Liver (tissue), 9 donors: ENCODE results near the gene TBC1D22B. TPM values are rescaled to one million over a fixed set of nuclear protein-coding genes. Genes with fewer than 3 reads are reported as not detected.

Source experiments
- DNase-seq: peaks from one replicate; pipeline ENCODE4 v3.0.0-alpha.2; 2017; ENCODE audit warnings: low spot score
- H3K27ac ChIP-seq, 2 donors: one replicate each; pipeline ENCODE4 v1.7.0; 2013; ENCODE audit warnings: inconsistent platforms in 2 of 2, low read length in 2 of 2, control low read depth in 1 of 2, low read depth in 1 of 2, mild to moderate bottlenecking in 1 of 2
- H3K27me3 ChIP-seq, 4 donors: one replicate each; pipeline versions ENCODE4 v1.6.1 to v1.7.0; 2013; ENCODE audit warnings: low read length in 3 of 4, inconsistent platforms in 1 of 4, mild to moderate bottlenecking in 1 of 4, moderate library complexity in 1 of 4; ENCODE audit not compliant: control insufficient read depth in 4 of 4, insufficient read depth in 4 of 4
- H3K36me3 ChIP-seq, 4 donors: one replicate each; pipeline versions ENCODE4 v1.6.1 to v1.7.0; 2013; ENCODE audit warnings: low read length in 3 of 4, mild to moderate bottlenecking in 3 of 4, low read depth in 1 of 4, moderate library complexity in 1 of 4; ENCODE audit not compliant: control insufficient read depth in 4 of 4, insufficient read depth in 3 of 4
- H3K4me1 ChIP-seq, 4 donors: one replicate each; pipeline versions ENCODE4 v1.6.1 to v1.7.0; 2013; ENCODE audit warnings: low read length in 3 of 4, mild to moderate bottlenecking in 3 of 4, moderate library complexity in 1 of 4; ENCODE audit not compliant: control insufficient read depth in 4 of 4, insufficient read depth in 4 of 4
- H3K4me3 ChIP-seq, 3 donors: one replicate each; pipeline versions ENCODE4 v1.6.1 to v1.7.0; 2013; ENCODE audit warnings: low read length in 3 of 3, control low read depth in 1 of 3, low read depth in 1 of 3, mild to moderate bottlenecking in 1 of 3
- H3K9ac ChIP-seq, 2 donors: one replicate each; pipeline ENCODE4 v1.7.0; 2013; ENCODE audit warnings: low read length in 2 of 2, mild to moderate bottlenecking in 2 of 2, moderate library complexity in 2 of 2, control low read depth in 1 of 2, low read depth in 1 of 2
- H3K9me3 ChIP-seq, 4 donors: one replicate each; pipeline versions ENCODE4 v1.6.1 to v1.7.0; 2013; ENCODE audit warnings: low read length in 3 of 4; ENCODE audit not compliant: control insufficient read depth in 4 of 4
- EGR1 ChIP-seq, 2 donors: IDR thresholded peaks; 2 replicates each; pipeline ENCODE4 v1.6.1; 2016 to 2018; ENCODE audit warnings: antibody characterized with exemption in 2 of 2, low read depth in 2 of 2
- FOXA1 ChIP-seq: IDR thresholded peaks from 2 replicates; pipeline ENCODE4 v1.6.1; 2016; ENCODE audit warnings: antibody characterized with exemption
- FOXA2 ChIP-seq: IDR thresholded peaks from 2 replicates; pipeline ENCODE4 v1.6.1; 2016; ENCODE audit warnings: antibody characterized with exemption
- GABPA ChIP-seq, 2 donors: IDR thresholded peaks in 1 of 2; conservative IDR thresholded peaks in 1 of 2; 2 replicates each; pipeline ENCODE4 v1.6.1; 2016; ENCODE audit warnings: antibody characterized with exemption in 2 of 2, mild to moderate bottlenecking in 1 of 2, moderate library complexity in 1 of 2
- HNF4A ChIP-seq, 2 donors: conservative IDR thresholded peaks; 2 replicates each; pipeline ENCODE4 v1.6.1; 2016; ENCODE audit warnings: antibody characterized with exemption in 2 of 2, mild to moderate bottlenecking in 2 of 2
- HNF4G ChIP-seq: IDR thresholded peaks from 2 replicates; pipeline ENCODE4 v1.6.1; 2016; ENCODE audit warnings: antibody characterized with exemption
- JUND ChIP-seq, 2 donors: IDR thresholded peaks; 2 replicates each; pipeline ENCODE4 v1.6.1; 2016; ENCODE audit warnings: antibody characterized with exemption in 2 of 2
- NR2F2 ChIP-seq: IDR thresholded peaks from 2 replicates; pipeline ENCODE4 v1.6.1; 2016; ENCODE audit warnings: antibody characterized with exemption
- RAD21 ChIP-seq, 2 donors: IDR thresholded peaks; 2 replicates each; pipeline ENCODE4 v1.6.1; 2016; ENCODE audit warnings: antibody characterized with exemption in 2 of 2, mild to moderate bottlenecking in 2 of 2
- RXRA ChIP-seq, 2 donors: IDR thresholded peaks; 2 replicates each; pipeline ENCODE4 v1.6.1; 2017 to 2018; ENCODE audit warnings: antibody characterized with exemption in 2 of 2, mild to moderate bottlenecking in 1 of 2
- SP1 ChIP-seq: IDR thresholded peaks from 2 replicates; pipeline ENCODE4 v1.6.1; 2018; ENCODE audit warnings: antibody characterized with exemption, mild to moderate bottlenecking
- TAF1 ChIP-seq: conservative IDR thresholded peaks from 2 replicates; pipeline ENCODE4 v1.6.1; 2016; ENCODE audit warnings: antibody characterized with exemption, mild to moderate bottlenecking
- YY1 ChIP-seq: IDR thresholded peaks from 2 replicates; pipeline ENCODE4 v1.6.1; 2016; ENCODE audit warnings: antibody characterized with exemption, mild to moderate bottlenecking
- WGBS: extraction: QIAGEN DNeasy Blood & Tissue Kit; methylation state at CpG from one replicate; pipeline ENCODE4 v1.1.7; 2013; 5-methylcytosine and 5-hydroxymethylcytosine counted together
- polyA plus RNA-seq, 2 donors: library from polyadenylated mRNA; stranded (reverse) in 1 of 2; unstranded in 1 of 2; fragments of 200-250 nt in 1 of 2; fragments of >200 nt in 1 of 2; fragmentation: Nextera tagmentation in 1 of 2; extraction: Ambion mirVana in 1 of 2; gene quantifications; one replicate each; pipeline versions ENCODE4 v1.2.1 to v1.2.3, GENCODE V29; 2013 to 2015
- total RNA-seq, 2 donors: library from RNA; depleted of rRNA; stranded (reverse); fragments of >200 nt; gene quantifications; one replicate each; pipeline ENCODE4 v1.2.3, GENCODE V29; 2014
- TF ChIP-seq, protein P1 (sequence below): IDR thresholded peaks from 2 replicates; pipeline ENCODE4 v1.6.1; 2016; ENCODE audit warnings: antibody characterized with exemption
- TF ChIP-seq, protein P2 (sequence below): IDR thresholded peaks from 2 replicates; pipeline ENCODE4 v1.6.1; 2016; ENCODE audit warnings: antibody characterized with exemption
- TF ChIP-seq, protein P3 (sequence below): IDR thresholded peaks from 2 replicates; pipeline ENCODE4 v1.6.1; 2016; ENCODE audit warnings: antibody characterized with exemption
- TF ChIP-seq, protein P4 (sequence below): fragments of 150-350 bp; IDR thresholded peaks from 2 replicates; pipeline ENCODE4 v1.5.1; 2017; ENCODE audit warnings: improper control_type of control experiment, low read depth, low read length; ENCODE audit not compliant: missing input control
- TF ChIP-seq, protein P5 (sequence below): IDR thresholded peaks from 2 replicates; pipeline ENCODE4 v1.6.1; 2016; ENCODE audit warnings: antibody characterized with exemption, mild to moderate bottlenecking
- donor health status: healthy.
- donor health status: healthy.
- donor health status: healthy.
- donor health status: healthy.
- donor health status: healthy.

TBC1D22B gene
- total and polyA plus RNA-seq, 4 donors: 1.4 to 10.7 (median 1.9) TPM

DNA sequence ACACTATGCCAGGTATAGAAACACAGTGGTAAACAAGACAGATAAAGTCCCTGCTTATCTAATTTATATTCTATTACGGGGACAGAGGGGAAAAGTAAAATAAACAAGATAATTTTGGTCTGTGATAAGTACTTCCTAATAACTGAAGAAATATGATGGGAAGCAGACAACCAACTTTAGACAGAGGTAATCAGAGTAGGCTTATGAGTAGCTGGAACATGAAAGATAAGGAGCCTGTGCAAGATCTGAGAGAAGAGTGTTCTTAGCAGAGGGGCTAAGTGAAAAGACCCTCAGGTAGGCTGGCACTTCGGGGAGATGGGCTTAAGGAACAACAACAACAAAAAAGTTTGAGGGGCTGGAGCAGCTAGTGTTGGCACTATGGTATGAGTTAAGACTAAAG lies 100.3 kb downstream of the TBC1D22B start:
- H3K9ac ChIP-seq: no peak overlapping the region
- no peak overlapping the region for H3K27ac ChIP-seq
- DNase-seq: no peak
- TF ChIP-seq, protein P1, sequence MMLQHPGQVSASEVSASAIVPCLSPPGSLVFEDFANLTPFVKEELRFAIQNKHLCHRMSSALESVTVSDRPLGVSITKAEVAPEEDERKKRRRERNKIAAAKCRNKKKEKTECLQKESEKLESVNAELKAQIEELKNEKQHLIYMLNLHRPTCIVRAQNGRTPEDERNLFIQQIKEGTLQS: no peak
- TF ChIP-seq JUND (IDR thresholded peaks at IDR 0.05) (no peak), HNF4G (no peak), HNF4A (conservative IDR thresholded peaks at IDR 0.05) (no peak), FOXA2 (no peak), RAD21 (IDR thresholded peaks at IDR 0.05) (no peak), YY1 (no peak), SP1 (no peak)
- TF ChIP-seq, protein P2, sequence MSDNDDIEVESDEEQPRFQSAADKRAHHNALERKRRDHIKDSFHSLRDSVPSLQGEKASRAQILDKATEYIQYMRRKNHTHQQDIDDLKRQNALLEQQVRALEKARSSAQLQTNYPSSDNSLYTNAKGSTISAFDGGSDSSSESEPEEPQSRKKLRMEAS: no peak
- no peaks in the 10 kb centered on the region for H3K9me3 ChIP-seq
- WGBS: 85% methylated on average over 2 of the region's 2 CpGs
- H3K4me3 ChIP-seq: no peak overlapping the region
- H3K27me3 ChIP-seq: no peaks in the 10 kb centered on the region
- peaks cover 0 to 14% (median 5%) of the 10 kb centered on the region in 4 donors for H3K36me3 ChIP-seq
- H3K4me1 ChIP-seq: peaks cover 0 to 10% (median 8%) of the 10 kb centered on the region in 4 donors

DNA sequence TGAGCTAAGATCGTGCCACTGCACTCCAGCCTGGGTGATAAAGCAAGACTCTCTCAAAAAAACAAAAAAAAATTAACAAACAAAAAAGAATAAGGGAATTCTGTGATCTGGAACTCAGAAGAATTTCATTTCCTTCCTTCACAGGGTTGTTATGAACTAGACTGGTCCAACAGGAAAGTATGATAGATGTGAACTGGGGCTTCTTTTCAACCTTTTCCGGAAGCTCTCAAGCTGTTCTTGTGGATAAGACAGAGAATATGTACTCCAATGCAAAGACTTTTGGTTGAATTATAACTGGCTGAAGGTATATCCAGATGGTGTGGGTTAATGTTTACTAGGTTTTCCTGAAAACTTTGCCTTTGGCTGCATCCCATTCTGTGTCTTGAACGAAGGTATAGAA lies 101.5 kb downstream of the TBC1D22B start:
- no peaks in the 10 kb centered on the region for H3K9me3 ChIP-seq
- no peak for DNase-seq
- H3K27ac ChIP-seq: no peak overlapping the region
- no peaks in the 10 kb centered on the region for H3K27me3 ChIP-seq
- no peak overlapping the region for H3K4me3 ChIP-seq
- no peak overlapping the region for H3K9ac ChIP-seq
- no peak for TF ChIP-seq JUND (IDR thresholded peaks at IDR 0.05)
- no peak for TF ChIP-seq SP1
- TF ChIP-seq, protein P1: no peak
- TF ChIP-seq, protein P3, sequence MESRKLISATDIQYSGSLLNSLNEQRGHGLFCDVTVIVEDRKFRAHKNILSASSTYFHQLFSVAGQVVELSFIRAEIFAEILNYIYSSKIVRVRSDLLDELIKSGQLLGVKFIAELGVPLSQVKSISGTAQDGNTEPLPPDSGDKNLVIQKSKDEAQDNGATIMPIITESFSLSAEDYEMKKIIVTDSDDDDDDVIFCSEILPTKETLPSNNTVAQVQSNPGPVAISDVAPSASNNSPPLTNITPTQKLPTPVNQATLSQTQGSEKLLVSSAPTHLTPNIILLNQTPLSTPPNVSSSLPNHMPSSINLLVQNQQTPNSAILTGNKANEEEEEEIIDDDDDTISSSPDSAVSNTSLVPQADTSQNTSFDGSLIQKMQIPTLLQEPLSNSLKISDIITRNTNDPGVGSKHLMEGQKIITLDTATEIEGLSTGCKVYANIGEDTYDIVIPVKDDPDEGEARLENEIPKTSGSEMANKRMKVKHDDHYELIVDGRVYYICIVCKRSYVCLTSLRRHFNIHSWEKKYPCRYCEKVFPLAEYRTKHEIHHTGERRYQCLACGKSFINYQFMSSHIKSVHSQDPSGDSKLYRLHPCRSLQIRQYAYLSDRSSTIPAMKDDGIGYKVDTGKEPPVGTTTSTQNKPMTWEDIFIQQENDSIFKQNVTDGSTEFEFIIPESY: no peak
- no peak for TF ChIP-seq NR2F2
- TF ChIP-seq GABPA (IDR thresholded peaks at IDR 0.05 in 1 of 2, conservative IDR thresholded peaks at IDR 0.05 in 1 of 2): no peak
- TF ChIP-seq RAD21 (IDR thresholded peaks at IDR 0.05): no peak
- TF ChIP-seq HNF4G: no peak
- no peak for TF ChIP-seq RXRA (IDR thresholded peaks at IDR 0.05)
- TF ChIP-seq, protein P4, sequence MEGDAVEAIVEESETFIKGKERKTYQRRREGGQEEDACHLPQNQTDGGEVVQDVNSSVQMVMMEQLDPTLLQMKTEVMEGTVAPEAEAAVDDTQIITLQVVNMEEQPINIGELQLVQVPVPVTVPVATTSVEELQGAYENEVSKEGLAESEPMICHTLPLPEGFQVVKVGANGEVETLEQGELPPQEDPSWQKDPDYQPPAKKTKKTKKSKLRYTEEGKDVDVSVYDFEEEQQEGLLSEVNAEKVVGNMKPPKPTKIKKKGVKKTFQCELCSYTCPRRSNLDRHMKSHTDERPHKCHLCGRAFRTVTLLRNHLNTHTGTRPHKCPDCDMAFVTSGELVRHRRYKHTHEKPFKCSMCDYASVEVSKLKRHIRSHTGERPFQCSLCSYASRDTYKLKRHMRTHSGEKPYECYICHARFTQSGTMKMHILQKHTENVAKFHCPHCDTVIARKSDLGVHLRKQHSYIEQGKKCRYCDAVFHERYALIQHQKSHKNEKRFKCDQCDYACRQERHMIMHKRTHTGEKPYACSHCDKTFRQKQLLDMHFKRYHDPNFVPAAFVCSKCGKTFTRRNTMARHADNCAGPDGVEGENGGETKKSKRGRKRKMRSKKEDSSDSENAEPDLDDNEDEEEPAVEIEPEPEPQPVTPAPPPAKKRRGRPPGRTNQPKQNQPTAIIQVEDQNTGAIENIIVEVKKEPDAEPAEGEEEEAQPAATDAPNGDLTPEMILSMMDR: no peak
- TF ChIP-seq FOXA1: no peak
- TF ChIP-seq, protein P5, sequence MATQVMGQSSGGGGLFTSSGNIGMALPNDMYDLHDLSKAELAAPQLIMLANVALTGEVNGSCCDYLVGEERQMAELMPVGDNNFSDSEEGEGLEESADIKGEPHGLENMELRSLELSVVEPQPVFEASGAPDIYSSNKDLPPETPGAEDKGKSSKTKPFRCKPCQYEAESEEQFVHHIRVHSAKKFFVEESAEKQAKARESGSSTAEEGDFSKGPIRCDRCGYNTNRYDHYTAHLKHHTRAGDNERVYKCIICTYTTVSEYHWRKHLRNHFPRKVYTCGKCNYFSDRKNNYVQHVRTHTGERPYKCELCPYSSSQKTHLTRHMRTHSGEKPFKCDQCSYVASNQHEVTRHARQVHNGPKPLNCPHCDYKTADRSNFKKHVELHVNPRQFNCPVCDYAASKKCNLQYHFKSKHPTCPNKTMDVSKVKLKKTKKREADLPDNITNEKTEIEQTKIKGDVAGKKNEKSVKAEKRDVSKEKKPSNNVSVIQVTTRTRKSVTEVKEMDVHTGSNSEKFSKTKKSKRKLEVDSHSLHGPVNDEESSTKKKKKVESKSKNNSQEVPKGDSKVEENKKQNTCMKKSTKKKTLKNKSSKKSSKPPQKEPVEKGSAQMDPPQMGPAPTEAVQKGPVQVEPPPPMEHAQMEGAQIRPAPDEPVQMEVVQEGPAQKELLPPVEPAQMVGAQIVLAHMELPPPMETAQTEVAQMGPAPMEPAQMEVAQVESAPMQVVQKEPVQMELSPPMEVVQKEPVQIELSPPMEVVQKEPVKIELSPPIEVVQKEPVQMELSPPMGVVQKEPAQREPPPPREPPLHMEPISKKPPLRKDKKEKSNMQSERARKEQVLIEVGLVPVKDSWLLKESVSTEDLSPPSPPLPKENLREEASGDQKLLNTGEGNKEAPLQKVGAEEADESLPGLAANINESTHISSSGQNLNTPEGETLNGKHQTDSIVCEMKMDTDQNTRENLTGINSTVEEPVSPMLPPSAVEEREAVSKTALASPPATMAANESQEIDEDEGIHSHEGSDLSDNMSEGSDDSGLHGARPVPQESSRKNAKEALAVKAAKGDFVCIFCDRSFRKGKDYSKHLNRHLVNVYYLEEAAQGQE: no peak
- TF ChIP-seq, protein P2: no peak
- TF ChIP-seq HNF4A (conservative IDR thresholded peaks at IDR 0.05): no peak
- TF ChIP-seq FOXA2: no peak
- TF ChIP-seq YY1: no peak
- TF ChIP-seq EGR1 (IDR thresholded peaks at IDR 0.05; ENCODE audit: low read depth in 2 of 2): no peak
- TF ChIP-seq TAF1: no peak
- WGBS: 77% methylated on average over 3 of the region's 3 CpGs
- peaks cover 0 to 10% (median 6%) of the 10 kb centered on the region in 4 donors for H3K4me1 ChIP-seq
- peaks cover 0 to 17% (median 6%) of the 10 kb centered on the region in 4 donors for H3K36me3 ChIP-seq
